GM19043 (cell line): ENCODE data around the gene FSCN2.
A peak's percentile ranks its signal among the peaks of the same experiment; 100 is the strongest.

Experiments
- ATAC-seq: cut with Tn5 transposase; IDR thresholded peaks from one replicate; pipeline ENCODE4 v1.9.1; 2021; ENCODE audit warnings: low read depth; ENCODE audit not compliant: unreplicated experiment

Gene FSCN2

GRCh38 chr17:81511804-81512561 lies 16.2 kb upstream of the FSCN2 start:
- no peak for ATAC-seq

GRCh38 chr17:81512562-81513371 lies 15.4 kb upstream of the FSCN2 start, which contains the start of gene ACTG1:
ACTG1 (minus strand) TSS chr17:81512799; CDS start chr17:81512354, 445 bp downstream.
- peak; percentile 28 for ATAC-seq

- no peak for ATAC-seq
Measured at GRCh38 chr17:81513372-81513752, 14.8 kb upstream of the FSCN2 start.

GRCh38 chr17:81513753-81514488 lies 14.3 kb upstream of the FSCN2 start:
- ATAC-seq: no peak

GRCh38 chr17:81514489-81514738 lies 13.8 kb upstream of the FSCN2 start:
- no peak for ATAC-seq

- no peak for ATAC-seq
Measured at GRCh38 chr17:81514739-81515529, 13.2 kb upstream of the FSCN2 start.

- ATAC-seq: no peak
Measured at GRCh38 chr17:81515530-81516041, 12.6 kb upstream of the FSCN2 start.

GRCh38 chr17:81516439-81516838 lies 11.7 kb upstream of the FSCN2 start:
- ATAC-seq: no peak

GRCh38 chr17:81517009-81517338 lies 11.2 kb upstream of the FSCN2 start:
- ATAC-seq: no peak

GRCh38 chr17:81517339-81518112 lies 10.7 kb upstream of the FSCN2 start:
- peak; percentile 35 for ATAC-seq

- no peak for ATAC-seq
Measured at GRCh38 chr17:81518113-81518784, 9.9 kb upstream of the FSCN2 start.

- no peak for ATAC-seq
Measured at GRCh38 chr17:81518785-81519283, 9.3 kb upstream of the FSCN2 start.

- ATAC-seq: no peak
Measured at GRCh38 chr17:81519284-81520020, 8.7 kb upstream of the FSCN2 start.

GRCh38 chr17:81520021-81520901 lies 7.9 kb upstream of the FSCN2 start:
- no peak for ATAC-seq

- ATAC-seq: no peak
Measured at GRCh38 chr17:81522491-81523401, 5.4 kb upstream of the FSCN2 start.

GRCh38 chr17:81523402-81524038 lies 4.7 kb upstream of the FSCN2 start:
- ATAC-seq: no peak
